ENCODE results near the gene MAPK7.

Gene MAPK7

GRCh38 chr17:19364699-19365498 is 13.4 kb upstream of the MAPK7 start:
- FAIRE-seq: no peak

DNA sequence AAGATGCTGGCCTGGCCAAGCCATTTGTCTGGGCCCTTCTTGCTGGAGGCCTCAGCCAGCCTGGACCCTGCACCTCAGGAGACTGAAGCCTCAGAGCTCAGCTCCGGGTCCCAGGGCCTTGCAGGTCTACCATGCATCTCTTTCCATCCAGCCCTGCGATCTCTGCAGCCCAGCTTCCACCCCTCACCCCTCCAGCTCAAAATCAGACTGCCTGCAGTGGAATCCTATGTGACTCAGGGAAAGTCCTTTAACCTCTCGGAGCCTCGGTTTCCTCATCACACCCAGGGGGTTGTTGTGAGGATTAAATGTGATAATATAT is 12.8 kb upstream of the MAPK7 start:
- FAIRE-seq: no peak

DNA sequence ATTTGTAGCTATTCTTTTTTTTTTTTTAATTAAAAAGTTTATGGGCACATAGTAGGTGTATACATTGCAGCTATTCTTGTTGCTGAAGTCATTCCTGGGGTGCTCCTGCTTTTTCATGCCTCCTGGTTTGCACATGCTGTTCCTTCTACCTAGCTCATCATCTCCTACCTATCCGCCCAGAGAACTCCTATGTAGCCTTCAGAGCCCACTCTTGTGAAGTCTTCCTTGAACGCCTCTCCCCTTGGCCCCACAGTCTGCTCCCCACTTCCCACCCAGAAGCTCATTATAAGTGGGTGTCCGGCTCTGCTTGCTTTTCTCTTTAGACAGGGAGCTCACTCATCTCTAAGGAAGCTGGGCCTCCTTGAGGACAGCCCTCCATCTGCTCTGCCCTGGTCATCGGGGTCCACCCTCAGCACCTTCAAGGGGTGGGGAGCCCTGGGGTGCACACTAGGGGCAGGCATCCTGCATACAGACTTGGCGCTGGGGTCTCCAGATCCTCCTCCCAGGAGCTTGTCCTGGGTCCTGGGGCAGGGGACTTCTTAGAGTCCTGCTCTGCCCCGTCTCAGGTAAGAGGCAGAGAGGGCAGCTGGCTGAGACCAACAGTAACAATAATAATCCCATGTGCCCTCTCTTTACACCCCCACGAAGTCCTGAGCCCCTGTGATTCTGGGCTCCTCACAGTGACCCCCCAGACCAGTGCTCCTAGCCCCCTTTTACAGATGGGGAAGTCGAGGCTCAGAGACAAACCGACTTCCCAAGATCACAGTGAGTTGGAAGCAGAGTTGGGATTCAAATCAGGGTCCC is 12.3 kb upstream of the MAPK7 start:
- FAIRE-seq: no peak

GRCh38 chr17:19366637-19366972 is 11.7 kb upstream of the MAPK7 start:
- FAIRE-seq: no peak

- no peak for FAIRE-seq
Observed at GRCh38 chr17:19368229-19368628, 10.1 kb upstream of the MAPK7 start.

DNA sequence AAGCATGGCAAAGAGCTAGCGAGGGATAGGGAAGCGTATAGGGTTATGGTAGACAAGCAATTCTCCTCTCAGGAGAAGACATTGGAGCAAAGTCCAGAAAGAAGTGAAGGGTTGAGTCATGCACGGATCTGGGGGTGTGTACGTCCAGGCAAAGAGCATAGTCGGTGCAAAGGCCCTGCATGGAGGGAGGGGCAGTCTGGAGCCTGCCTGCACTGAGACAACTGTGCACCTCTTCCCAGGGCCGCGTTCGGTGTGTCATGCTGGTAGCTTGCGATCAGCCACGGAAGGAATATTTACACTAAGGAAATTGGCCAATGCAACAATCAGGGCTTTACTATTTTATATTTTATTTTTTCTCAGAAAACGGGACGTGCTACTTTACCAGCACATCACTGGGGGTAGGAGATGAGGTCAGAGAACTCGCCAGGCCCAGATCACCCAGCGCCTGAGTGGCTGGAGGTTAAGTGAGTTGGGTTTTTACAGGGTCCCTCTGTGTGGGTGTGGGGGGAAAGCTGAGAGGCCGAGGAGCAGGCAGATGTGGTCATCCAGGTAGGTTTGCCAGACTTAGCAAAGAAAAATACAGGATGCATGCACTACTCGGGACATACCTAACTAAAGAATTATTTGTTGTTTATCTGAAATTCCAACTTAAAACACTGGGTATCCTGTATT is 9.1 kb upstream of the MAPK7 start:
- FAIRE-seq: no peak

- no peak for FAIRE-seq
Observed at GRCh38 chr17:19369846-19370492, 8.3 kb upstream of the MAPK7 start.

GRCh38 chr17:19370493-19370960 is 7.8 kb upstream of the MAPK7 start:
- no peak for FAIRE-seq

DNA sequence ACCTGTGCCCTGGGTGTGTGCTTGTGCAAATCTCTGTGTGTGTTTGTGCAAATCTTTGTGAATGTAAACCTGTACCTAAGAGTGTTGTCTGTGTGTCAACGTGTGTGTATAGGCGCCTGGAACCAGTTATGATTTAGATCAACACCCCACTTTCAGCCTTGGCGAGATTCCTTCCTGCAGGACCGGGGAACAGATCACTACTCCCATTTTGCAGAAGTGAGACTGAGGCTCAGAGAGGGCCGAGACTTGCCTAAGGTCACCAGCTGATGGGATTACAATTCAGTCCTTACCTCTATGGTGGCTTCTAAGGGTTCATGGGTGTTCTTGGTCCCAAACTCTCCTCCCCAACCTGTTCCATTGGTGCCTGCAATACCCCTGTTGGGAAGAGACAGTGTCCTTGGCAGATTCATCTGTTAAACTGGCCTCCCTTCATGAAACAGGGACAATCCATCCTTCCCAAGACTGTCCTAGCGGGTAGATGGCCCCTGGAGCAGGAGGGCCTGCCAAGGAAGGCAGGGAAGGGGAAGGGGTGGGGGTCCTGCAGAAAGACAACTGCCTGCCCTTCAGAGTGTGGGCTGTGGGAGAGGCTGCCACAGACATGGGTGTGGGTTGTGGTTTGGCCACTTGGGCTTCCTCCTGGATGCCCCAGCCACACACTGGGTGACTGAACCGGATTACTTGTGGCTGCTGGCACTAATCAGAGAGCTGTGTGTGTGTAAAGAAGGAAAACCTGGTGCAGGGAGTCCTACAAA is 6.9 kb upstream of the MAPK7 start:
- FAIRE-seq: no peak

GRCh38 chr17:19372011-19372370 is 6.3 kb upstream of the MAPK7 start:
- FAIRE-seq: no peak

- no peak for FAIRE-seq
Observed at GRCh38 chr17:19372439-19372838, 5.9 kb upstream of the MAPK7 start.

DNA sequence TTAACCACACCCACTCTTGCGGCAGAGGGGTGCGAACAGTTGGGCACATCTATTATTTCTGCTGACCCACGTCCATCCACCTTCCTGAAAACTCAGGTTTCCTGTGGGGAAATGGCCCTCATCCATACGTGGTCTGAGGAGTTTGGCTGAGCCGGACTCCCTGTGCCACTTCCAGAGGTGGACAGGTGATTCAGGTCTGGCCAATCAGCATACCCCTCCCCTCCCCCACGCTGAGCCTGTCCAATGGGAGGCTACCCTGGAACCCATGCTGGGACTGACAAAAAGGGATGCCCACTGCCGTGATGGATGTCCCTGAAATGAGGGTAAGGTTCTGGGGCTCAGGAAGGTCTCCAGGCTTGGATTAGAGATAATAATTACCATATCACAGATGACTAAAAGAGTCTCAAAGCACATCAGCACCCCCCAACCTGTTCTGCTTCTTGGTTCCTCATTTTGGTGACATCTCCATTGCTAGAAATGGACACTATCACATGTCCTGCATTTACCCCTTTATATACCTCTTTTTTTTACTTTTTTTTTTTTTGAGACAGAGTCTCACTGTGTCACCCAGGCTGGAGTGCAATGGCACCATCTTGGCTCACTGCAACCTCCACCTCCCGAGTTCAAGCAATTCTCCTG is 5.3 kb upstream of the MAPK7 start:
- FAIRE-seq: no peak

DNA sequence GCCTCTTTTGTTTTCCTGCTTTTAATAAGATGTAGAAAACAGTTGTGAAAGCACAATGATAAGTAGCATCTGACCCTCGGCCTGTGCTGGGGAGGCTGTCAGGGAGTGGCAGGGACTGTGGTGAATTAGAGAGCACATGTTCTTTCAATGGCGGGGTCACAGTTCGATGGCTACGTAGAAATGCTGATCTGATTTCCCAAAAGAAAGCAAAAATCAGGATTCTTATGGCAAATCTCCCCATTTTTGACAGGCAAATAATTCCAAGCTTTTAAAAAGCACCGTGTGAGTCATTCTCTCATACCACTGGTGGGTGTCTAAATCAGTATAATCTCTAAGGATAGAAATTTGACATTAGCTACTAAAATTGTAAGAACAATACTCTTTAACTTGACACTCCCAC is 4.2 kb upstream of the MAPK7 start:
- no peak for FAIRE-seq

DNA sequence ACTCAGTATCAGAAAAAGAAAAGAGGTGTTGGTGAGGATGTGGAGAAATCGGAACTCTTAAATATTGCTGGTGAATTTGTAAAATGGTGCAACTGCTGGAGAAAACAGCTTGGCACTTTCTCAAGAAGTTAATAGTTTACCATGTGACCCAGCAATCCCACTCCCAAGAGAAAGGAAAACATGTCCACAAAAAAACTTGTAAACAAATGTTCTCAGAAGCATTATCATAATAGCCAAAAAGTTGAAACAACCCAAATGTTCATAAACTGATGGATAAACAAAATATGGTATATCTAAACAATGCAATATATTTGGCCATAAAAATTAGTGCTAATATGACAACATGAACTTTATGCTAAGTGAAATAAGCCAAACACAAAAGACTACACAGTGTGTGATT is 2.6 kb upstream of the MAPK7 start:
- FAIRE-seq: no peak

DNA sequence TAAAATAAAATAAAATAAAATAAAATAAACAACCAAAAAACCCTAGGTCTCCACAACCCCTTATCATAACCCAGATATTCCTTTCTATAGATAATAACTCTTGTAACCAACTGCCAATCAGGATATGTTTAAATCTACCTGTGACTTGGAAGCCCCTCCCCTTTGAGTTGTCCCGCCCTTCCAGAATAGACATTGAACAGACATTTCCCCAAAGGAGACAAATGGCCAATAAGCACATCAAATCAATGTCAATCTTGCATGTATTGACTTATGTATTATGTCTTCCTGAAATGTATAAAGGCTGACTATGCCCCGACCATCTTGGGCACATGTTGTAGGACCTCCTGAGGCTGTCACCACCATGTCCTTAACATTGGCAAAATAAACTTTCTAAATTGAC is 1.5 kb upstream of the MAPK7 start:
- FAIRE-seq: peak; percentile 45

DNA sequence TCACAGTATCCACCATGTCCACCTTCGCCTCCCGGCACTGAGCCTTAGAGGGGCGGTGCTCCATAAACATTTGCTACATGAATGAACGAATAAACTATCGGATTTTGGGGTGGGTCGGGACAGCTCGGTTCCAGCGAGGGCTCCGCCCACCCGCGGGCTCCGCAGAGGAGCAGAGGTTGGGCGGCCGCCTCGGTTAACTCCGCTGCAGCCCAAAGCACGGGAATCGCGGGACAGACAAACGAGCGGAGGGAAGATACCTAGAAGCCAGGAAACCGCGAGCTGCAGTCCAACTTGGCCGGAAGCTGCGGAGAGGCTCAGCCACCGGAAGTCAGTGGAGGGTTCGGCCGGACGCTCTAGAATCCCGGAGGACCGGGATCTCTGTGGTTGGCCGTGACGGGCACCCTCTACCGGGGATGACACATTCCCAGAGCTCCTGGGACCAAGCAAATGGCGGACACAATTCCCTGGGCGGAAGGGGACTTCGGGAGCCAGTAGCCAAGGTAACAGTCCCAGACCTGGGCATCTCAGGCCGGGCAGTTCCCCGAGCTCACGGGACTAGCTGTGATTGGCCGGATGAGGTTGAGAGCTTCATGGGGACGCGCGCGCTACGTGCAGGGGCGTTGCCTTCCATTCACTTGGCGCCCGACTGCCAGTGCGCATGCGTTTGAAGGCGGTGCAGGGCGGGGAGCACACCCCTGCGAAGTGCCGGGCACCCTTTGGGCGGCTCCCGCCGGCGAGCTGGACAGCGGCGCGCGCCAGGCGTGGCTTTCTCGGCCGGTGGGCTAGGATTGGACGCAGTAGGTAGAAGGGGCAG is 489 bp upstream of the MAPK7 start:
- FAIRE-seq: peak; percentile 80

DNA sequence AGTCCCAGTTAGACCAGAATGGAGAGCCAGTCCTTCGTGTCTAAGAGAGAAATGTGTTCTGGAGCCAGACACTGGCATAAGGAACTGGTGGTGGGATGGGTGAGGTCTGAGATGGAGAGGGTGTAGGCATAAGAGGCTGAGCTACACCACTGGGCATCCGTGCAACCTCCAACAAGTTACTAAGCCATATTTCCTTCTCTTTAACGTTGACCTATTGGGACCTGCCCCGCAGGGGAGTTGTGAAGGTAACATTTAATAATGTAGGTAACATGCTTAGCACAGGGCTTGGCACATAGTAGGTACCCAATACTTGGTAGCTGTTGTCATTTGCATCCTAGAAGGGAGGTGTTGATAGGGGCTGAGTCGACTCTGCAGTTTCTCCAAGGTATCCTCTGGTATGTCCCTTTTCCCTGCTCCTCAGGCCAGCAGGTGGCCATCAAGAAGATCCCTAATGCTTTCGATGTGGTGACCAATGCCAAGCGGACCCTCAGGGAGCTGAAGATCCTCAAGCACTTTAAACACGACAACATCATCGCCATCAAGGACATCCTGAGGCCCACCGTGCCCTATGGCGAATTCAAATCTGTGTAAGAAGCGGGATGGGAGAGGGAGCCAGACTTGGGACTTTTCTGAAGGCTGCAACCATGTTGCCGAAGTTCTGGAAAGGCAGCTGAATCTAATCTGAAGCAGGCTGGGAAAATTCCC is 1.2 kb downstream of the MAPK7 start:
- no peak for FAIRE-seq

GRCh38 chr17:19380481-19381301 is 2.4 kb downstream of the MAPK7 start:
- FAIRE-seq: no peak

DNA sequence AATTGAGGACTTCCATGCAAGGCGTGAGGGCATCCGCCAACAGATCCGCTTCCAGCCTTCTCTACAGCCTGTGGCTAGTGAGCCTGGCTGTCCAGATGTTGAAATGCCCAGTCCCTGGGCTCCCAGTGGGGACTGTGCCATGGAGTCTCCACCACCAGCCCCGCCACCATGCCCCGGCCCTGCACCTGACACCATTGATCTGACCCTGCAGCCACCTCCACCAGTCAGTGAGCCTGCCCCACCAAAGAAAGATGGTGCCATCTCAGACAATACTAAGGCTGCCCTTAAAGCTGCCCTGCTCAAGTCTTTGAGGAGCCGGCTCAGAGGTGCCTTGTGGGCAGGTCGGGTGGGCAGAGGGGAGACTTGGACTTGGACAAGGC is 3.1 kb downstream of the MAPK7 start:
- FAIRE-seq: no peak

All from islet of Langerhans (tissue), 1 donor.